Lung (tissue), 12 donors: Measurements from ENCODE around the gene TJP2. TPM values are rescaled to one million over a fixed set of nuclear protein-coding genes. Genes with fewer than 3 reads are reported as not detected.

Source experiments
- ATAC-seq: fragments of 200-7000 bp; cut with Tn5 transposase; one replicate; pipeline ENCODE4 v1.9.1; 2020; ENCODE audit warnings: moderate number of reproducible peaks; ENCODE audit not compliant: insufficient read depth, low FRiP score
- DNase-seq, 3 donors: peaks; one replicate each; pipeline ENCODE4 v3.0.0-alpha.2; 2013 to 2017
- H3K27ac ChIP-seq, 2 donors: one replicate each; pipeline ENCODE4 v1.5.1; 2013; ENCODE audit warnings: mild to moderate bottlenecking in 2 of 2, moderate library complexity in 2 of 2, control low read depth in 1 of 2, inconsistent platforms in 1 of 2, low read depth in 1 of 2, low read length in 1 of 2
- H3K27me3 ChIP-seq, 3 donors: one replicate each; pipeline ENCODE4 v1.5.1; 2013; ENCODE audit warnings: low read length in 2 of 3; ENCODE audit not compliant: control insufficient read depth in 3 of 3, insufficient read depth in 3 of 3
- H3K36me3 ChIP-seq, 4 donors: one replicate each; pipeline ENCODE4 v1.5.1; 2013; ENCODE audit warnings: low read length in 4 of 4, mild to moderate bottlenecking in 1 of 4, moderate library complexity in 1 of 4; ENCODE audit not compliant: control insufficient read depth in 4 of 4, insufficient read depth in 4 of 4
- H3K4me1 ChIP-seq, 5 donors: one replicate each; pipeline ENCODE4 v1.5.1; 2013; ENCODE audit warnings: low read length in 5 of 5, mild to moderate bottlenecking in 2 of 5, moderate library complexity in 1 of 5; ENCODE audit not compliant: control insufficient read depth in 5 of 5, insufficient read depth in 5 of 5
- H3K4me3 ChIP-seq: one replicate; pipeline ENCODE4 v1.5.1; 2013; ENCODE audit warnings: mild to moderate bottlenecking, control low read depth, moderate library complexity
- H3K9ac ChIP-seq, 2 donors: one replicate each; pipeline ENCODE4 v1.5.1; 2013; ENCODE audit warnings: low read length in 2 of 2, control low read depth in 1 of 2; ENCODE audit not compliant: insufficient read depth in 1 of 2
- H3K9me3 ChIP-seq, 4 donors: one replicate each; pipeline ENCODE4 v1.5.1; 2013; ENCODE audit warnings: low read length in 3 of 4, mild to moderate bottlenecking in 1 of 4, moderate library complexity in 1 of 4; ENCODE audit not compliant: control insufficient read depth in 4 of 4, insufficient read depth in 3 of 4
- WGBS, 2 donors: extraction: QIAGEN DNeasy Blood & Tissue Kit; methylation state at CpG; one replicate each; pipeline ENCODE4 v1.1.7; 2013; 5-methylcytosine and 5-hydroxymethylcytosine counted together
- polyA plus RNA-seq, 2 donors: library from polyadenylated mRNA; stranded (reverse); fragments of 200-250 nt; gene quantifications; one replicate each; pipeline ENCODE4 v1.2.1, GENCODE V29; 2013
- total RNA-seq, 2 donors: library from RNA; depleted of rRNA in 1 of 2; stranded (reverse); fragments of >200 nt in 1 of 2; gene quantifications; one replicate each; pipeline ENCODE4 v1.2.1, GENCODE V29; 2014 to 2021
- TF ChIP-seq, protein P1 (sequence below): IDR thresholded peaks from 2 replicates; pipeline ENCODE4 v1.5.1; 2012; ENCODE audit warnings: mild to moderate bottlenecking; ENCODE audit errors: control extremely low read depth, extremely low read depth
- donor health status: control.
- donor health status: control.
- donor health status: Bipolar disorder and iron deficiency.
- donor health status: healthy.
- donor health status: DM: yes; HTN: yes; CAD: no.

Gene TJP2
- total and polyA plus RNA-seq, 4 donors = 39.3 to 181 (median 73.6) TPM

DNA sequence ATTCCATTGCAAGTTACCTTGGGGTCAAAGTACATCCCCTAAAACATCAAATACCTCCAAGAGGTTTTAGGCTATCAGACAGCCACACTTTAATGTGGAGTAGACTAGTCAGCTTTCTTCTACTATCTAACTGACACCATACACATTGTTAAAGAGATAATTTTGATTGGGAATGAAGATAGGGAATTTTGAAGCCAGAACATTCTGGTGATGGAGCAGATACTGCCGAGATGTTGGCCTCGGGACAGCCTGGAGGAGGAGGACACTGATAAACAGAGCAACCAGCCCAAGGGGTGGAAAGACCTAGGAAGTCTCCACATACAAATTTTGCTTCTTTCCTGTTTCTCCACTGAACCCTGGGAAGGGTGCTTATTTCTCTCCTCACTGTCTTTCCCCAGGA is 14.9 kb downstream of the TJP2 start:
- Histone ChIP-seq H3K27ac (no peak overlapping the region), H3K4me3 (no peak overlapping the region), H3K36me3 (no peaks in the 10 kb centered on the region), H3K4me1 (peaks cover 13 to 40% (median 29%) of the 10 kb centered on the region in 5 donors), H3K9ac (no peak overlapping the region), H3K9me3 (no peaks in the 10 kb centered on the region), H3K27me3 (no peaks in the 10 kb centered on the region)
- DNase-seq = no peak
- TF ChIP-seq, protein P1, sequence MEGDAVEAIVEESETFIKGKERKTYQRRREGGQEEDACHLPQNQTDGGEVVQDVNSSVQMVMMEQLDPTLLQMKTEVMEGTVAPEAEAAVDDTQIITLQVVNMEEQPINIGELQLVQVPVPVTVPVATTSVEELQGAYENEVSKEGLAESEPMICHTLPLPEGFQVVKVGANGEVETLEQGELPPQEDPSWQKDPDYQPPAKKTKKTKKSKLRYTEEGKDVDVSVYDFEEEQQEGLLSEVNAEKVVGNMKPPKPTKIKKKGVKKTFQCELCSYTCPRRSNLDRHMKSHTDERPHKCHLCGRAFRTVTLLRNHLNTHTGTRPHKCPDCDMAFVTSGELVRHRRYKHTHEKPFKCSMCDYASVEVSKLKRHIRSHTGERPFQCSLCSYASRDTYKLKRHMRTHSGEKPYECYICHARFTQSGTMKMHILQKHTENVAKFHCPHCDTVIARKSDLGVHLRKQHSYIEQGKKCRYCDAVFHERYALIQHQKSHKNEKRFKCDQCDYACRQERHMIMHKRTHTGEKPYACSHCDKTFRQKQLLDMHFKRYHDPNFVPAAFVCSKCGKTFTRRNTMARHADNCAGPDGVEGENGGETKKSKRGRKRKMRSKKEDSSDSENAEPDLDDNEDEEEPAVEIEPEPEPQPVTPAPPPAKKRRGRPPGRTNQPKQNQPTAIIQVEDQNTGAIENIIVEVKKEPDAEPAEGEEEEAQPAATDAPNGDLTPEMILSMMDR = no peak
- 79% methylated on average over 2 of the region's 2 CpGs for WGBS, 2 donors
- ATAC-seq = no peak

DNA sequence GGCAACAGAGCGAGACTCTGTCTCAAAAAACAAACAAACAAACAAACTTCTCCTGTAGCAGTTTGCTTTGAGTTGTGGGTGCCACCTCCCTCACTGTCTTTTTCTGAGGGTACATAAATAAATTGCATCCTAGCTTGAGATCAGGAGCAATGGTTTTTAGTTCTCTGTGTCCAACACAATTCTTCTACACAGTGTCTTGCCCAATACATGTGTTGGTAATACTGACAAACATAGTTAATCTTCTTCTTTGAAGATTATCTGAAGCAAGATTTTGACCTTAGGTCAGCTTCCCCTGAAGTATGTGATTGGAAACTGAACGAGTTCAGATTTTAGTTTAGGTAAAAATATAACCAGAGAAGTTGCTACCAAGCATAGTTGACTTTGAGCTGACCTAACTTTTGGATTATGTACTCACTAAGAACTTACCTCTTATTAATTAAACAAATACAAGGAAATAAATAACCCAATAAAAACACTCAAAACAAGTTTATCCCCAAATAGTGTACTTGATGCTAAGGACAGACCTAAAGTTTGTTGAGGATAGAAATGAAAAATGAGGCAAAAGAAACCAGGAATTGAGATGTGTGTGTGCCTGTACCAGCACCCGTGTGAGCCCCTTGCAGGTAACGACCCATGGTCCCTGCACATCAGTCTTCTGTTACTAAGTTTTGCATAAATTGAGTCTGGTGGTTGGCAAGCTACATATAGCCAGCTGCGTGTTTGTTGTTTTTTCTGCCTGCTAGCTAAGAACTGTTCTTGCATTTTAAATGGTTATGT is 16.2 kb downstream of the TJP2 start:
- 61 to 64% methylated on average over 5 of the region's 5 CpGs for WGBS, 2 donors
- H3K9me3 ChIP-seq = no peaks in the 10 kb centered on the region

DNA sequence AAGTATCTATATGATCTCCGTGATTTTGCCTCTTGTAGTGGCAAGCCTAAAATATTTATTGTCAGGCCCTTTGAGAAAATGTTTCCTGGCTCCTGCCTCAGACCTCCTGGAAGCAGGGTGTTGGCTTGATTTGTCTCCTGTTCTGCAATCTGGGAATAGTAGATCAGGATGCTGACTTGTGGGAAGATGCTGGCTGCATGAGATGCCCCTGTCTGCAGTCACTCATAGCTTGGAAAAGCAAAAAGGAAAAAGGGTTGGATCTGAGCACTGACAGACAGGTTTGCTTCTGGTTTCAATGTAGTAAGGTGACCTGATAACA is 16.7 kb downstream of the TJP2 start:
- no peak overlapping the region for H3K9ac ChIP-seq
- H3K36me3 ChIP-seq = no peaks in the 10 kb centered on the region
- 44 to 66% methylated on average over 1 of the region's 1 CpG for WGBS, 2 donors
- H3K4me3 ChIP-seq = no peak overlapping the region
- TF ChIP-seq, protein P1 = no peak
- no peak for ATAC-seq
- peaks cover 13 to 40% (median 34%) of the 10 kb centered on the region in 5 donors for H3K4me1 ChIP-seq
- H3K9me3 ChIP-seq = no peaks in the 10 kb centered on the region
- H3K27ac ChIP-seq = peak overlapping the region in 1 of 2 donors; percentile 47
- no peak for DNase-seq
- H3K27me3 ChIP-seq = no peaks in the 10 kb centered on the region

More for the DNA sequence above, 16.2 kb downstream of the TJP2 start:
- Histone ChIP-seq H3K36me3 (no peaks in the 10 kb centered on the region), H3K4me1 (peaks cover 13 to 40% (median 34%) of the 10 kb centered on the region in 5 donors), H3K27me3 (no peaks in the 10 kb centered on the region), H3K4me3 (no peak overlapping the region), H3K9ac (no peak overlapping the region), H3K27ac (no peak overlapping the region)
- ATAC-seq = no peak
- TF ChIP-seq, protein P1 = no peak
- DNase-seq = no peak
